ENCODE measurements around the gene MGLL.

MGLL gene

DNA sequence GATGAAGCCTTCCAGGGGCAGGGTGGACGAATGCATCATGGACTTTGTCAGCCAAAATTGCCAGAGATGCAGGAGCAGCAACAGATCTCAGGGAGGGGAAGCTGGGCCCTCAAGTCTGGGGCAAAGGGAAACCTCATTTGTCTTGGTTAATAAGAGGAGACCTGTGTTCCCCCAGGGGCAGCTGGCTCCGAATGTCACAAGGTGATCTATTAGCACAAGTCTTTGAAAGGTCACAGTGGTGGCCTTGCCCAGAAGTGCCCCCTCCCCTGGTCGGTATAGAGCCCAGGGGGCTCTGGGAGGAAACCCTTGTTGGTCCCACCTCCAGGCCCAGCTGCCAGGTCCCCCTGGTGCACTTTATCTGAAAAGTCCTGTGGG is 103.4 kb downstream of the MGLL start:
- Histone ChIP-seq H2BK5ac (ENCODE audit: low read length) (no peak overlapping the region), H3K4me3 (ENCODE audit: low read length) (no peak overlapping the region), H3K56ac (ENCODE audit: low read length) (no peak overlapping the region), H3K27me3 (ENCODE audit: insufficient read depth, low read length, poor library complexity) (no peaks in the 10 kb centered on the region), H3K79me1 (ENCODE audit: low read length) (no peaks in the 10 kb centered on the region), H3K4ac (ENCODE audit: low read depth, low read length) (no peak overlapping the region), H3K18ac (ENCODE audit: low read length) (no peak overlapping the region), H4K8ac (ENCODE audit: low read depth, low read length) (no peak overlapping the region), H2BK15ac (replicated peaks; ENCODE audit: low read depth) (no peak overlapping the region), H3K4me2 (ENCODE audit: low read length) (no peak overlapping the region), H2AK5ac (ENCODE audit: low read length) (no peak overlapping the region), H3K79me2 (ENCODE audit: control insufficient read depth, insufficient read depth, low read length) (no peaks in the 10 kb centered on the region), H3K9ac (ENCODE audit: low read length) (no peak overlapping the region), H3K27ac (ENCODE audit: low read depth, low read length) (no peak overlapping the region), H3K36me3 (ENCODE audit: control insufficient read depth, insufficient read depth, low read length) (no peaks in the 10 kb centered on the region), H2BK120ac (ENCODE audit: low read depth, low read length) (no peak overlapping the region), H4K5ac (ENCODE audit: low read length) (no peak overlapping the region), H3K4me1 (ENCODE audit: control insufficient read depth, low read depth, low read length) (no peaks in the 10 kb centered on the region), H3K23ac (ENCODE audit: low read length) (no peak overlapping the region)
- no peak for DNase-seq
- no CpG with 5 or more reads among the region's 3 CpGs for WGBS (ENCODE audit: extremely low coverage, insufficient coverage, low lambda C conversion rate)

DNA sequence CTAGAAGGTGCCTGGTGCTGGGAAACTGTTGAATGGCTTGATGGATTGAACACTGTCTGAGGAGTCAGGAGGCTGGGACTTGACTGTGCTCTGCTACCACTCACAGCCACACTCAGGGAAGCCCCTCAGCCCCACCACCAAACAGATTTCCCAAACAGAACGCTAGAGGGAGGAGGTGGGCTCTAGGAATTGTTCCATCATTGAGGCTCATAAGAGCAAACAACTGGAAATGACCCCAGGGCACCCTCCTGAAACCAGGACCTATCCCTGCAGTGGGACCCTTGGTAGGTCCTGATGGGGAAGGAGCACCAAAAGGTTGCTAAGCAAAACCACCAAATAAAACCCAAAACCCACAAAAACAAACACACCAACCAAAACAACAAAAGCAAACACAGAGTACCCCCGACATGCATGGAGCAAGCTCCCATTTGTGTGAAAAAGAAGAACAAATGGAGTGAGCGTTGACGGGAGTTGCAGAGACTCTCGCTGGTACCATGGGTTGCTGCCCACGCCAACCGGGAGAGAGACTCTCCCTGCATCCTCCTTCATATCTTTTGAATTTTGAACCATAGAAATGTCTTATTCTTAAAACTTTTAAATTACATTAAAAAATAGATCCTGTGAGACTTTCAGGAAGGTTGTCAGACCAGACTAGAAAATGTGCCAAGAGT is 103.9 kb downstream of the MGLL start:
- H3K4me3 ChIP-seq (ENCODE audit: low read length), result no peak overlapping the region
- no peak overlapping the region for H4K5ac ChIP-seq (ENCODE audit: low read length)
- no peak overlapping the region for H3K56ac ChIP-seq (ENCODE audit: low read length)
- no peak overlapping the region for H3K27ac ChIP-seq (ENCODE audit: low read depth, low read length)
- no peaks in the 10 kb centered on the region for H3K36me3 ChIP-seq (ENCODE audit: control insufficient read depth, insufficient read depth, low read length)
- no peak overlapping the region for H3K4ac ChIP-seq (ENCODE audit: low read depth, low read length)
- H3K4me2 ChIP-seq (ENCODE audit: low read length), result no peak overlapping the region
- no peak overlapping the region for H3K23ac ChIP-seq (ENCODE audit: low read length)
- no peak overlapping the region for H2BK5ac ChIP-seq (ENCODE audit: low read length)
- H3K27me3 ChIP-seq (ENCODE audit: insufficient read depth, low read length, poor library complexity), result no peaks in the 10 kb centered on the region
- H3K79me2 ChIP-seq (ENCODE audit: control insufficient read depth, insufficient read depth, low read length), result no peaks in the 10 kb centered on the region
- no peak overlapping the region for H3K18ac ChIP-seq (ENCODE audit: low read length)
- no peak for DNase-seq
- WGBS (ENCODE audit: extremely low coverage, insufficient coverage, low lambda C conversion rate), result no CpG with 5 or more reads among the region's 7 CpGs
- no peak overlapping the region for H2BK120ac ChIP-seq (ENCODE audit: low read depth, low read length)
- H2BK15ac ChIP-seq (replicated peaks; ENCODE audit: low read depth), result no peak overlapping the region
- H3K9ac ChIP-seq (ENCODE audit: low read length), result no peak overlapping the region
- no peaks in the 10 kb centered on the region for H3K79me1 ChIP-seq (ENCODE audit: low read length)
- no peak overlapping the region for H2AK5ac ChIP-seq (ENCODE audit: low read length)
- no peaks in the 10 kb centered on the region for H3K4me1 ChIP-seq (ENCODE audit: control insufficient read depth, low read depth, low read length)
- no peak overlapping the region for H4K8ac ChIP-seq (ENCODE audit: low read depth, low read length)

DNA sequence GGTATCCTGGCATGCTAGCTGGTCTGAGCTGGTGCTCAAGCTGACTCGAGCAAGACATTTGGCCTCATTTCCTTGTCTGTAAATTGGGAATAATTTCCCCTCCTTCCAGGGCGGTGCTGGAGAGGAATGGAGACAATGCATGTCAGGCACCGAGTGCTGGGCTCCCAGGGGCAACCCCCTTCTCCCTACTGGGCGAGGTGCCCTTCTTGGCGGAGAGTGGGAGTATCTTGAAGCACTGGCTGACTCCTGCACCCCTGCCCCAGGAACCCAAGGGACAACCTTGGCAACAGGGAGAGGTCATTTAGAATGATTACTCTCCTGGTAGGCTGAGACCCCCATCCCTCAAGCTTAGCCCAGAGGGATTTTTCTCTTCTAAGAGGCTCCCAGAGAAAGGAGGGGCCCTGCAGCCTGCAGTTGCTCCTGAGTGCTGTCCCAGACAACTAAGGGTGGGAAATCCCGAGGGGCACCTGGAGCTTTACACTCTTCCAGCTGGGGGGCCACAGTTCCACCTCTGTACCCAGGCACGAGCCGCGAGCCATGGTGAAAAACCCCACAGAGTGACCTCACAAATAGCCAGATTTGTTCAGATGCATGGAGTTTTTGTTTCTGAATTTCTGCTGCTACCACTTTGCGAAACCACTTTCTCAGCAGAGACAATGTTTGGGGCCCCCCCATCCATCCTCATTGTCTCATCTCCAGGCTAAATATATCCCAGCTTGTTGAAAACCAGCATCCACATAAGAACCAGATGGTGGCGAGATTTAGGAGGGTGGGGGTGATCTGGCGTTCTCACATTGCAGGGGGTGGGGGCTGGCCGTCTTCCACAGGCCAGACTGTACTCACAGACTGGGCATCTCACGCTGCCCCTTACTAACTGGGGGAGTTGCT is 104.7 kb downstream of the MGLL start:
- WGBS (ENCODE audit: extremely low coverage, insufficient coverage, low lambda C conversion rate), result no CpG with 5 or more reads among the region's 14 CpGs

GRCh38 chr3:127716384-127716783 is 105.9 kb downstream of the MGLL start:
- H3K9ac ChIP-seq (ENCODE audit: low read length), result no peak overlapping the region
- WGBS (ENCODE audit: extremely low coverage, insufficient coverage, low lambda C conversion rate), result no CpG with 5 or more reads among the region's 6 CpGs

More for the DNA sequence above, 104.7 kb downstream of the MGLL start:
- Histone ChIP-seq H2AK5ac (ENCODE audit: low read length) (no peak overlapping the region), H3K27me3 (ENCODE audit: insufficient read depth, low read length, poor library complexity) (no peaks in the 10 kb centered on the region), H3K27ac (ENCODE audit: low read depth, low read length) (no peak overlapping the region), H3K4ac (ENCODE audit: low read depth, low read length) (no peak overlapping the region), H3K23ac (ENCODE audit: low read length) (no peak overlapping the region), H2BK5ac (ENCODE audit: low read length) (no peak overlapping the region), H3K18ac (ENCODE audit: low read length) (no peak overlapping the region), H3K4me1 (ENCODE audit: control insufficient read depth, low read depth, low read length) (no peaks in the 10 kb centered on the region), H2BK15ac (replicated peaks; ENCODE audit: low read depth) (no peak overlapping the region), H3K9ac (ENCODE audit: low read length) (no peak overlapping the region), H3K79me1 (ENCODE audit: low read length) (no peaks in the 10 kb centered on the region), H3K56ac (ENCODE audit: low read length) (no peak overlapping the region), H3K4me3 (ENCODE audit: low read length) (no peak overlapping the region), H3K4me2 (ENCODE audit: low read length) (no peak overlapping the region), H2BK120ac (ENCODE audit: low read depth, low read length) (no peak overlapping the region), H3K79me2 (ENCODE audit: control insufficient read depth, insufficient read depth, low read length) (no peaks in the 10 kb centered on the region), H4K5ac (ENCODE audit: low read length) (no peak overlapping the region), H3K36me3 (ENCODE audit: control insufficient read depth, insufficient read depth, low read length) (no peaks in the 10 kb centered on the region), H4K8ac (ENCODE audit: low read depth, low read length) (no peak overlapping the region)
- no peak for DNase-seq

DNA sequence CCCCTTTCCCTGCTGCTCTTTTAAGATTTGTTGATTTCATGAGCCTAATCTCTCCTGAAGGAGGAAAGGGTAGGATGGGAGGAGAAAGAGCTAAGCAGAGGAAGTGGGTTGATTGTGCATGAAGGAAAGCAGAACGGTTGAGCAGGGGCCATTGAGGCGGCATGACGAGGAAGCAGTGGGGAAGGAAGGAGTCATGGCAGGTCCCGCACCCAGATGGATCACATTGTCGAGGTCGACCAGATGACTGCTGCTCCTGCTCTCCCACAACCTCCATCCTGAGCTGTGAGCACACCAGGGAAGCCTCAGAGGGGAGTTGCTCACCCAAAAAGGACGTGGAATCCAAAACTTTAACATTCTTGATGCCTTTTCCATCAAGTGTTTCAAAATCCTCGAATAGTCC is 106.8 kb downstream of the MGLL start:
- no peak overlapping the region for H3K27ac ChIP-seq (ENCODE audit: low read depth, low read length)
- no peaks in the 10 kb centered on the region for H3K79me1 ChIP-seq (ENCODE audit: low read length)
- no peak overlapping the region for H4K8ac ChIP-seq (ENCODE audit: low read depth, low read length)
- no peak overlapping the region for H4K5ac ChIP-seq (ENCODE audit: low read length)
- no peaks in the 10 kb centered on the region for H3K79me2 ChIP-seq (ENCODE audit: control insufficient read depth, insufficient read depth, low read length)
- H2BK15ac ChIP-seq (replicated peaks; ENCODE audit: low read depth), result no peak overlapping the region
- no peak overlapping the region for H3K9ac ChIP-seq (ENCODE audit: low read length)
- H3K4ac ChIP-seq (ENCODE audit: low read depth, low read length), result no peak overlapping the region
- no peak overlapping the region for H2BK120ac ChIP-seq (ENCODE audit: low read depth, low read length)
- no peaks in the 10 kb centered on the region for H3K4me1 ChIP-seq (ENCODE audit: control insufficient read depth, low read depth, low read length)
- H3K4me2 ChIP-seq (ENCODE audit: low read length), result no peak overlapping the region
- no peak overlapping the region for H3K56ac ChIP-seq (ENCODE audit: low read length)
- no CpG with 5 or more reads among the region's 8 CpGs for WGBS (ENCODE audit: extremely low coverage, insufficient coverage, low lambda C conversion rate)
- no peak overlapping the region for H3K18ac ChIP-seq (ENCODE audit: low read length)
- H3K23ac ChIP-seq (ENCODE audit: low read length), result no peak overlapping the region
- no peak overlapping the region for H3K4me3 ChIP-seq (ENCODE audit: low read length)
- H2BK5ac ChIP-seq (ENCODE audit: low read length), result no peak overlapping the region
- H3K36me3 ChIP-seq (ENCODE audit: control insufficient read depth, insufficient read depth, low read length), result no peaks in the 10 kb centered on the region
- no peak overlapping the region for H2AK5ac ChIP-seq (ENCODE audit: low read length)
- H3K27me3 ChIP-seq (ENCODE audit: insufficient read depth, low read length, poor library complexity), result no peaks in the 10 kb centered on the region
- no peak for DNase-seq

More at GRCh38 chr3:127716384-127716783, 105.9 kb downstream of the MGLL start:
- Histone ChIP-seq H3K4me2 (ENCODE audit: low read length) (no peak overlapping the region), H4K8ac (ENCODE audit: low read depth, low read length) (no peak overlapping the region), H3K4ac (ENCODE audit: low read depth, low read length) (no peak overlapping the region), H3K56ac (ENCODE audit: low read length) (no peak overlapping the region), H2AK5ac (ENCODE audit: low read length) (no peak overlapping the region), H2BK5ac (ENCODE audit: low read length) (no peak overlapping the region), H4K5ac (ENCODE audit: low read length) (no peak overlapping the region), H3K79me2 (ENCODE audit: control insufficient read depth, insufficient read depth, low read length) (no peaks in the 10 kb centered on the region), H3K27me3 (ENCODE audit: insufficient read depth, low read length, poor library complexity) (no peaks in the 10 kb centered on the region), H3K36me3 (ENCODE audit: control insufficient read depth, insufficient read depth, low read length) (no peaks in the 10 kb centered on the region), H3K79me1 (ENCODE audit: low read length) (no peaks in the 10 kb centered on the region), H3K4me3 (ENCODE audit: low read length) (no peak overlapping the region), H3K4me1 (ENCODE audit: control insufficient read depth, low read depth, low read length) (no peaks in the 10 kb centered on the region), H3K23ac (ENCODE audit: low read length) (no peak overlapping the region), H3K18ac (ENCODE audit: low read length) (no peak overlapping the region), H2BK120ac (ENCODE audit: low read depth, low read length) (no peak overlapping the region), H2BK15ac (replicated peaks; ENCODE audit: low read depth) (no peak overlapping the region), H3K27ac (ENCODE audit: low read depth, low read length) (no peak overlapping the region)
- DNase-seq, result no peak

Measured in mesendoderm (in vitro differentiated cells).